ENCODE data around the gene PRKCI. TPM values are rescaled to one million over a fixed set of nuclear protein-coding genes. Genes with fewer than 3 reads are reported as not detected.
A peak's percentile ranks its signal among the peaks of the same experiment; 100 is the strongest.

Gene PRKCI
- total RNA-seq, 1 experiment from 2014 or later = 25.2 TPM

DNA sequence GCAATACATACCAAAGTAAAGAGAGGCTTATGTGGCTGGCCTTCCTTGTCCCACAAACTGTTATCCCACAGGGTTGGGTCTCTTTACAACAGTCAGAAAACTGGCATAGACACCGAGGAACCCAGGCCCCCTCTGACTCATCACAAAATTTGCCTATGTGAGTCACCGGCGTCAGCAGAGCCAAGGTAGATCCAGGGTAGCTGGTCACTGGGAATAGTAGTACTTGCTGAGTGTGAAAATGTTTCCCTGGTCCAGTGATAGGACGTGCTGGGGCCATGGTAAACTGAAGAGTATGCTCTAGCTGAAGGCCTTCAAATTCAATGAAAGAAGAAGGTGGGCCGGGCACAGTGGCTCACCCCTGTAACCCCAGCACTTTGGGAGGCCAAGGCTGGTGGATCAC, 108.1 kb downstream of the PRKCI start:
- Histone ChIP-seq H3K9me3 (ENCODE audit: control insufficient read depth in 1 of 2, insufficient read depth in 1 of 2, low read depth in 1 of 2, low read length in 2 of 2) (no peaks in the 10 kb centered on the region), H3K36me3 (ENCODE audit: control insufficient read depth in 1 of 2, insufficient read depth in 2 of 2, low read length in 2 of 2) (no peaks in the 10 kb centered on the region), H4K20me1 (ENCODE audit: insufficient read depth) (no peaks in the 10 kb centered on the region), H3K4me3 (replicated peaks in 1 of 2; ENCODE audit: low read depth in 1 of 2, low read length in 2 of 2) (0 out of 4 replicates have a peak overlapping the region, but pooled peaks of 1 of the 2 experiments have one; percentile 11), H3K27me3 (ENCODE audit: insufficient read depth, low read length) (no peaks in the 10 kb centered on the region), H3K27ac (ENCODE audit: low read depth, low read length) (no peak overlapping the region), H3K9me2 (ENCODE audit: insufficient read depth) (no peaks in the 10 kb centered on the region), H2AFZ (ENCODE audit: low read depth, low read length, poor library complexity, severe bottlenecking) (peak overlapping the region; percentile 90), H3K4me1 (ENCODE audit: control insufficient read depth in 1 of 2, insufficient read depth in 2 of 2, low read length in 2 of 2) (peaks cover 13 to 23% of the 10 kb centered on the region in 2 experiments; a peak in 3 of 4 replicates), H3K79me2 (ENCODE audit: insufficient read depth, low read length) (no peaks in the 10 kb centered on the region), H3K9ac (ENCODE audit: low read length) (no peak overlapping the region), H3K4me2 (ENCODE audit: low read length) (peak overlapping the region; percentile 47)
- no TSS peak for BruUV-seq (replicated peaks)
- ATAC-seq (peak; percentile 80), DNase-seq (ENCODE audit: low read depth, low spot score) (peak; percentile 28)
- intact Hi-C loops (cut with micrococcal nuclease) = no loop called here
- ChIA-PET CTCF (no interaction called here), RAD21 (ENCODE audit: low non-redundant PET in 1 of 2, low total read pairs in 2 of 2, uncharacterized antibody in 2 of 2, unreplicated experiment in 2 of 2) (no interaction called here), POLR2A (no interaction called here)
- TF ChIP-seq SIN3A (IDR thresholded peaks at IDR 0.05; ENCODE audit: low read depth) (no peak), CBX3 (IDR thresholded peaks at IDR 0.05; ENCODE audit: low read depth) (no peak), POLR2A (IDR thresholded peaks at IDR 0.05; ENCODE audit: borderline replicate concordance, extremely low read depth, insufficient read depth, insufficient read length) (no peak), FOSL1 (IDR thresholded peaks at IDR 0.05; ENCODE audit: low read depth) (peak; percentile 79), TCF7L2 (IDR thresholded peaks at IDR 0.05; ENCODE audit: borderline replicate concordance, extremely low read depth, insufficient read depth, insufficient read length) (no peak), ZNF274 (IDR thresholded peaks at IDR 0.05; ENCODE audit: low read depth, low read length) (no peak), SP1 (IDR thresholded peaks at IDR 0.05; ENCODE audit: low read depth) (peak; percentile 35; the same call in 1 of the 2 replicates), ZBTB33 (IDR thresholded peaks at IDR 0.05; ENCODE audit: extremely low read depth, insufficient replicate concordance, low read length) (no peak), ATF3 (IDR thresholded peaks at IDR 0.05) (no peak), CEBPB (IDR thresholded peaks at IDR 0.05; ENCODE audit: low read depth) (no peak), SRF (IDR thresholded peaks at IDR 0.05; ENCODE audit: low read depth) (no peak), YY1 (IDR thresholded peaks at IDR 0.05; ENCODE audit: extremely low read depth, insufficient replicate concordance, low read depth, low read length) (no peak), EGR1 (IDR thresholded peaks at IDR 0.05; ENCODE audit: low read depth) (no peak), EZH2 (IDR thresholded peaks at IDR 0.05) (no peak), POLR2AphosphoS5 (IDR thresholded peaks at IDR 0.05; ENCODE audit: low read depth, low read length) (no peak), JUND (IDR thresholded peaks at IDR 0.05) (peak; percentile 52)
- TF ChIP-seq, protein P1, sequence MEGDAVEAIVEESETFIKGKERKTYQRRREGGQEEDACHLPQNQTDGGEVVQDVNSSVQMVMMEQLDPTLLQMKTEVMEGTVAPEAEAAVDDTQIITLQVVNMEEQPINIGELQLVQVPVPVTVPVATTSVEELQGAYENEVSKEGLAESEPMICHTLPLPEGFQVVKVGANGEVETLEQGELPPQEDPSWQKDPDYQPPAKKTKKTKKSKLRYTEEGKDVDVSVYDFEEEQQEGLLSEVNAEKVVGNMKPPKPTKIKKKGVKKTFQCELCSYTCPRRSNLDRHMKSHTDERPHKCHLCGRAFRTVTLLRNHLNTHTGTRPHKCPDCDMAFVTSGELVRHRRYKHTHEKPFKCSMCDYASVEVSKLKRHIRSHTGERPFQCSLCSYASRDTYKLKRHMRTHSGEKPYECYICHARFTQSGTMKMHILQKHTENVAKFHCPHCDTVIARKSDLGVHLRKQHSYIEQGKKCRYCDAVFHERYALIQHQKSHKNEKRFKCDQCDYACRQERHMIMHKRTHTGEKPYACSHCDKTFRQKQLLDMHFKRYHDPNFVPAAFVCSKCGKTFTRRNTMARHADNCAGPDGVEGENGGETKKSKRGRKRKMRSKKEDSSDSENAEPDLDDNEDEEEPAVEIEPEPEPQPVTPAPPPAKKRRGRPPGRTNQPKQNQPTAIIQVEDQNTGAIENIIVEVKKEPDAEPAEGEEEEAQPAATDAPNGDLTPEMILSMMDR (IDR thresholded peaks at IDR 0.05 in 2 of 3, conservative IDR thresholded peaks at IDR 0.05 in 1 of 3; ENCODE audit: borderline replicate concordance in 1 of 3, insufficient read depth in 1 of 3, low read depth in 2 of 3, low read length in 2 of 3) = no peak

Data from HCT116 (cell line).